ENCODE results near the gene NSG1. TPM values are rescaled to one million over a fixed set of nuclear protein-coding genes. Genes with fewer than 3 reads are reported as not detected.

NSG1 gene
- total RNA-seq, 1 donor from 2014 or later = 12.7 TPM

DNA sequence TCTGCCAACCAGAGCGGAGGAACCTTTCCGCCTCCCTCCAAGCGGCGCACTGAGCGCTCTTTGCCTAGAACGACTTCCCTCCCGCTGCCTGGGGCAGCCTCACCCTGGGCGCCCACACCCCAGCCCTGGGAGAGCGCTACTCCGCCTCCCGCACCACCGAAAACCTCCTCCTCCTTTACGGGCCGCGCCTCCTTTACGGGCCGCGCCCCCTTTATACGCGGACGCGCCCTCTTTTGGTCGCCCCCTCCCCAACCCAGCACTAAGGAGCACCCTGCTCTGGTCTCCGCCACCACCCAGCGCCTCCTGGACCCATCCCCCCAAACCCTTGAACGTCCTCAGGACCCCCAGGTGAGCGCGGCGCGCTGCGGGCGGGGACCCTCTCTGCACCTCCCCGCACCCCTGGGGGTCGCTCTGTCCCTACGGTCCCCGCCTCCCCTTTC lies 586 bp upstream of the NSG1 start:
- TF ChIP-seq, protein P1, sequence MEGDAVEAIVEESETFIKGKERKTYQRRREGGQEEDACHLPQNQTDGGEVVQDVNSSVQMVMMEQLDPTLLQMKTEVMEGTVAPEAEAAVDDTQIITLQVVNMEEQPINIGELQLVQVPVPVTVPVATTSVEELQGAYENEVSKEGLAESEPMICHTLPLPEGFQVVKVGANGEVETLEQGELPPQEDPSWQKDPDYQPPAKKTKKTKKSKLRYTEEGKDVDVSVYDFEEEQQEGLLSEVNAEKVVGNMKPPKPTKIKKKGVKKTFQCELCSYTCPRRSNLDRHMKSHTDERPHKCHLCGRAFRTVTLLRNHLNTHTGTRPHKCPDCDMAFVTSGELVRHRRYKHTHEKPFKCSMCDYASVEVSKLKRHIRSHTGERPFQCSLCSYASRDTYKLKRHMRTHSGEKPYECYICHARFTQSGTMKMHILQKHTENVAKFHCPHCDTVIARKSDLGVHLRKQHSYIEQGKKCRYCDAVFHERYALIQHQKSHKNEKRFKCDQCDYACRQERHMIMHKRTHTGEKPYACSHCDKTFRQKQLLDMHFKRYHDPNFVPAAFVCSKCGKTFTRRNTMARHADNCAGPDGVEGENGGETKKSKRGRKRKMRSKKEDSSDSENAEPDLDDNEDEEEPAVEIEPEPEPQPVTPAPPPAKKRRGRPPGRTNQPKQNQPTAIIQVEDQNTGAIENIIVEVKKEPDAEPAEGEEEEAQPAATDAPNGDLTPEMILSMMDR (IDR thresholded peaks at IDR 0.05; ENCODE audit: insufficient read depth, low read length, poor library complexity, severe bottlenecking) = no peak
- Histone ChIP-seq H3K4me3 (ENCODE audit: low read depth, low read length) (peak overlapping the region; percentile 38), H3K36me3 (ENCODE audit: control insufficient read depth, insufficient read depth, low read length) (no peaks in the 10 kb centered on the region), H3K27me3 (ENCODE audit: control insufficient read depth, insufficient read depth, low read length) (peaks cover 71% of the 10 kb centered on the region)
- no peak for DNase-seq (ENCODE audit: low read depth)

DNA sequence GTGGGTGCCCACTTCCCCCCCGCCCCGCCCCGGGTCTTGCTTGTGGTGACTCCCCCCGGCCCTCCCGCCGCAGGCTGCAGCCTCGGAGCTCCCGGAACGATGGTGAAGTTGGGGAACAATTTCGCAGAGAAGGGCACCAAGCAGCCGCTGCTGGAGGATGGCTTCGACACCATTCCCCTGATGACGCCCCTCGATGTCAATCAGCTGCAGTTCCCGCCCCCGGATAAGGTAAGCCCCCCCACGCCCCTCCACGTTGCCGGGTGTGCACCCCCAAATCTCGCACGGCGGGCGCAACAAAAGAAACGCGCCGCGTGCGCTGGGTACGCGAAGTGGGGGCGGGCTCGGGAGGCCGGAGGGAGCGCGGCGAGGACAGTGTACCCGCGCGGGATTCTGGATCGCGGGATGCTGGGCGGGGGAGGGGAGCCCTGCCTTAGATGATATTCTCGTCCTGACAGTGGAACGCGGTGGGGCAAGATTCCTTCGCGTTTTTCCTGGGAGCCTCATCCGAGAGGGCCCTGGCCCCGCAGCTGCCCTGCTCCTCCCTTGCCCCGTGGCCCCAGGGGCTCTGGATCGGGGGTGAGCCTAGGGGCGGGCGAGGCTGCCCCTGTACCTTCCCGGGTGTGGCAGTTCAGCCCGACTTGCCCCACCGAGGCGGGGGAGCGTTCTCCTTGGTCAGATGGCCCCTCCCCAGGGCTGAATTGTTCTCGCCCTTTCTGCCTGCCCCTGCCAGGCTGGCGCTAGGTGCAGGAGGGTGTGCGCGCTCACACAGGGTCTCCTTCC lies 819 bp downstream of the NSG1 start:
- no peaks in the 10 kb centered on the region for H3K36me3 ChIP-seq (ENCODE audit: control insufficient read depth, insufficient read depth, low read length)
- TF ChIP-seq, protein P1 (IDR thresholded peaks at IDR 0.05; ENCODE audit: insufficient read depth, low read length, poor library complexity, severe bottlenecking) = no peak
- H3K27me3 ChIP-seq (ENCODE audit: control insufficient read depth, insufficient read depth, low read length) = peaks cover 71% of the 10 kb centered on the region
- peak overlapping the region; percentile 38 for H3K4me3 ChIP-seq (ENCODE audit: low read depth, low read length)
- no peak for DNase-seq (ENCODE audit: low read depth)

DNA sequence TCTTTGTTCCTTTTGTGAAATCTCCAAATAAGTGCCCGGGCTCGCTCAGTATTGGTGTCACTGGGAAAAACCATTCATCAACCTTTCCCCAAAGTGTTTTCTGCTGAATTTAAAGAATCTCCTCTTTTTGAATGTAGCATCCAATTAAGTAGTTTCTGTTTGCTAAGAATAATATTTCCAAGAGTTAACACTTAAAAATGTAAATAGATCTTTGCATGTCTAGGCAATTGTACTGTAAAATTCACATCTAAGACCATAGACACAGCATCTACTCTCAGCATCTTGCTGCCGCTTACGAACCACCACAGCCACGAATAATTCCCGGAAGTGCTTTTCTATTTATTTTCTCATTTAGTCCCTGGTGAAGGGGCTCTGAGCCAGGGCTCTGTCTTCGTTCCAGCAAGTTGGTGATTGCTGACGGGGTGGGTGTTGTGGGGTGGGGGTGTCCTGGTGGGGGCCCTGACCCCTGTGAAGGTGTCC lies 1.4 kb downstream of the NSG1 start:
- no peak for DNase-seq (ENCODE audit: low read depth)
- H3K4me3 ChIP-seq (ENCODE audit: low read depth, low read length) = no peak overlapping the region
- TF ChIP-seq, protein P1 (IDR thresholded peaks at IDR 0.05; ENCODE audit: insufficient read depth, low read length, poor library complexity, severe bottlenecking) = no peak
- no peaks in the 10 kb centered on the region for H3K36me3 ChIP-seq (ENCODE audit: control insufficient read depth, insufficient read depth, low read length)
- H3K27me3 ChIP-seq (ENCODE audit: control insufficient read depth, insufficient read depth, low read length) = peaks cover 66% of the 10 kb centered on the region

DNA sequence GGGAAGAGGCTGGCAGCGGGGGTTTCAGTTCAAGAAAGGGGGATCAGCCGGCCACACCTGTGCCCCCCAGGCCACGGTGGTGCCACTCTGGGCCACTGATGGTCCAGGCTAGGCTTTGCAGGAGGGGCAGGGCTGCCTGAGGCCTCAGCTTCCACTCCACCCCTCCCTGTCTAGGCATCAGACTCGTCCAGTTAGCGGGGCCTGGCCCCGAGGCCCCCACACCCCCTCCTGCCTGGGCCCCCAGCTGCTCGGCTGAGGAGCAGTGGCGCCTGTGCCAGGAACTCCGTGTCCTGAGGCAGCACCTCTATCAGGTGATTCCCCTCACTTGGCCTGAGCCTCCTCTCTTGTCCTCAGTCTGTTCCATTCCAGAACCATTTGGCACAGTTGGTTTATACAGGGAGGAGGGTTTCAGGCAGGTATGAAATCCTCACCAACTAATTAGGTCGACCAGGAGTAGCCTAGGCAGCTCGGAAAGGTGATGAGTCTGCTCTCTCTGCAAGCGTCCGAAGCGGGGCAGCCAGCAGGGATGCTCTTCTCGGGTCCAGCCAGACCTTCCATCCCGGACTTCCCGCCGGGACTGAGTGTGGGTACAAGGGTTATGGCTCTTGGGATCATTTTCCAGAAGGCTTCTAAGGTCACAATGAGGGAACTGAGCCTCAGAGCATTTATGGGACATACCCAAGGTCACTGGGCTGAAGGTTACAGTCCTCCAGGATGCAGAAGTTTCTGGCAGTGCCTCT lies 2.1 kb downstream of the NSG1 start:
- Histone ChIP-seq H3K27me3 (ENCODE audit: control insufficient read depth, insufficient read depth, low read length) (peaks cover 60% of the 10 kb centered on the region), H3K36me3 (ENCODE audit: control insufficient read depth, insufficient read depth, low read length) (no peaks in the 10 kb centered on the region), H3K4me3 (ENCODE audit: low read depth, low read length) (no peak overlapping the region)
- TF ChIP-seq, protein P1 (IDR thresholded peaks at IDR 0.05; ENCODE audit: insufficient read depth, low read length, poor library complexity, severe bottlenecking) = no peak
- DNase-seq (ENCODE audit: low read depth) = no peak

DNA sequence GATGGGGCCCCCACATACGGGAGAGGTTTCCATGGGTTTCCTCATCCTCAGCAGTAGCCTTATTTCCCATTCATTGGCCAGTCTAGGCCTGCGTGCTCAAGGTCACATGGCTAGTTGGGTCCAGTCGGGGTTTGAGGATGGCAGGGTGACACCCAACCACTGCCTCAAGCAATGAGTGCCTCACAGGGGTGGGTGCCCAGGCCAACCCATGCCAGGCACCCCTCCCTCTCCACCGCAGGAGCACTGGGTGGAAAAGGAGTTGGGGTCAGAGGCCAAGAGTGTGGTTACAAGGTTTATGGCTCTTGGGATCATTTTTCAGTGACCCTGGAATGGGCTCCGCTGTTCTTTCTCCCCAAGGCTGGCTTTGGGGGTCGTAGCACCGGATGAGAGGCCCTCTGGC lies 3.1 kb downstream of the NSG1 start:
- Histone ChIP-seq H3K36me3 (ENCODE audit: control insufficient read depth, insufficient read depth, low read length) (no peaks in the 10 kb centered on the region), H3K4me3 (ENCODE audit: low read depth, low read length) (no peak overlapping the region), H3K27me3 (ENCODE audit: control insufficient read depth, insufficient read depth, low read length) (peaks cover 52% of the 10 kb centered on the region)
- TF ChIP-seq, protein P1 (IDR thresholded peaks at IDR 0.05; ENCODE audit: insufficient read depth, low read length, poor library complexity, severe bottlenecking) = no peak
- no peak for DNase-seq (ENCODE audit: low read depth)

All from kidney epithelial cell (primary cell).